ENCODE results near the gene LRG1.

DNA sequence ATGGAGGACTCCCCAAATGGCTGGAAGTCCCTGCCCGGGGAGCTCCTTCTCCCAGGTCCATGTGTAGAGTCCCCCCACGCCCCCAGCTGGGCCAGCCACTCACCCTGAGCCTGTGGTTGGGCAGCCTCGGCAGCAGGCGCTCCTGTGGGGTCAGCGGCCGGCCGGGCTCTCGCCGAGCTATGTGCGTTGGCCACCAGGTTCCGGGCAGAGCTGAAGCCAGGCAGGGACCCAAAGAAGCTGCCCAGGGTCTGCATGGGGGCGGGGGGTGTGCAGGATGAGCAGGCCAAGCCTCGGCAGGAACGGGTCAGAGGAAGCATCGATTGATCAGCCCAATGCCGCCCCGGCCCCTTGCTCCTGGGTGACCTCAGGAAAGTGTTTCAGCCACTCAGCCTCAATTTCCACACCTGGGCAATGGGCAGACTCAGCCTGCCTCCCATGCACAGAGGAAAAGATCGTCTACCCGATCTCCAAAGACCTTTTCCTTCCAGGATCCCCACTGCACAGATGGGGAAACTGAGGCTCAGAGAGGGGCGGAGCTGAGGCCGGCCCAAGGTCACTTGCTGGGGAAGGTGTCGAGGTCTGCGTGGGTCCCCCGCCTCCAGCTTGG is 22.3 kb downstream of the LRG1 start:
- TF ChIP-seq, protein P1, sequence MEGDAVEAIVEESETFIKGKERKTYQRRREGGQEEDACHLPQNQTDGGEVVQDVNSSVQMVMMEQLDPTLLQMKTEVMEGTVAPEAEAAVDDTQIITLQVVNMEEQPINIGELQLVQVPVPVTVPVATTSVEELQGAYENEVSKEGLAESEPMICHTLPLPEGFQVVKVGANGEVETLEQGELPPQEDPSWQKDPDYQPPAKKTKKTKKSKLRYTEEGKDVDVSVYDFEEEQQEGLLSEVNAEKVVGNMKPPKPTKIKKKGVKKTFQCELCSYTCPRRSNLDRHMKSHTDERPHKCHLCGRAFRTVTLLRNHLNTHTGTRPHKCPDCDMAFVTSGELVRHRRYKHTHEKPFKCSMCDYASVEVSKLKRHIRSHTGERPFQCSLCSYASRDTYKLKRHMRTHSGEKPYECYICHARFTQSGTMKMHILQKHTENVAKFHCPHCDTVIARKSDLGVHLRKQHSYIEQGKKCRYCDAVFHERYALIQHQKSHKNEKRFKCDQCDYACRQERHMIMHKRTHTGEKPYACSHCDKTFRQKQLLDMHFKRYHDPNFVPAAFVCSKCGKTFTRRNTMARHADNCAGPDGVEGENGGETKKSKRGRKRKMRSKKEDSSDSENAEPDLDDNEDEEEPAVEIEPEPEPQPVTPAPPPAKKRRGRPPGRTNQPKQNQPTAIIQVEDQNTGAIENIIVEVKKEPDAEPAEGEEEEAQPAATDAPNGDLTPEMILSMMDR (IDR thresholded peaks at IDR 0.05), result no peak
- no peak for TF ChIP-seq EP300 (IDR thresholded peaks at IDR 0.05)
